Endodermal cell (in vitro differentiated cells): Measurements from ENCODE around the gene ABCC6. TPM values are rescaled to one million over a fixed set of nuclear protein-coding genes. Genes with fewer than 3 reads are reported as not detected.

Experiments
- DNase-seq: peaks from one replicate; pipeline ENCODE4 v3.0.0-alpha.2; 2017
- H3K27ac ChIP-seq: 2 replicates; pipeline ENCODE4 v1.5.1; 2013; ENCODE audit warnings: mild to moderate bottlenecking, low read depth, low read length, moderate library complexity
- H3K27me3 ChIP-seq: 2 replicates; pipeline ENCODE4 v1.6.1; 2013; ENCODE audit warnings: mild to moderate bottlenecking, low read length, moderate library complexity; ENCODE audit not compliant: insufficient read depth, control insufficient read depth, poor library complexity, severe bottlenecking
- H3K36me3 ChIP-seq: 2 replicates; pipeline ENCODE4 v1.7.0; 2013; ENCODE audit warnings: mild to moderate bottlenecking, low read length, moderate library complexity; ENCODE audit not compliant: control insufficient read depth, insufficient read depth
- H3K4me1 ChIP-seq: one replicate; pipeline ENCODE4 v1.7.0; 2013; ENCODE audit warnings: low read length; ENCODE audit not compliant: control insufficient read depth, insufficient read depth
- H3K4me3 ChIP-seq: 2 replicates; pipeline ENCODE4 v1.5.1; 2013; ENCODE audit warnings: mild to moderate bottlenecking, low read length, moderate library complexity
- H3K9ac ChIP-seq: 2 replicates; pipeline ENCODE4 v1.6.1; 2013; ENCODE audit warnings: mild to moderate bottlenecking, low read length, moderate library complexity; ENCODE audit not compliant: poor library complexity, severe bottlenecking; ENCODE audit errors: extremely low read depth
- H3K9me3 ChIP-seq: 2 replicates; pipeline ENCODE4 v1.6.1; 2013; ENCODE audit warnings: mild to moderate bottlenecking, low read length, moderate library complexity; ENCODE audit not compliant: control insufficient read depth
- H3K27ac Mint-ChIP-seq: 2 replicates; pipeline ENCODE4 v1.8.0; 2020; ENCODE audit warnings: mixed read lengths
- H3K27me3 Mint-ChIP-seq: 2 replicates; pipeline ENCODE4 v1.8.0; 2021; ENCODE audit warnings: mild to moderate bottlenecking, mixed read lengths; ENCODE audit not compliant: insufficient read depth
- H3K36me3 Mint-ChIP-seq: 2 replicates; pipeline ENCODE4 v1.8.0; 2020; ENCODE audit warnings: low read depth, mixed read lengths
- H3K4me1 Mint-ChIP-seq: 2 replicates; pipeline ENCODE4 v1.8.0; 2020; ENCODE audit warnings: mixed read lengths
- H3K4me3 Mint-ChIP-seq: 2 replicates; pipeline ENCODE4 v1.8.0; 2020; ENCODE audit warnings: mild to moderate bottlenecking, moderate library complexity, mixed read lengths
- H3K9me3 Mint-ChIP-seq: 2 replicates; pipeline ENCODE4 v1.8.0; 2020; ENCODE audit warnings: mild to moderate bottlenecking, mixed read lengths
- WGBS, 2 experiments: methylation state at CpG; one replicate each; pipeline versions ENCODE4 v1.1.5 to v1.1.7; 2013; ENCODE audit warnings: missing lambda C conversion rate in 2 of 2, mixed read lengths in 1 of 2; ENCODE audit not compliant: insufficient coverage in 1 of 2, insufficient read length in 1 of 2; 5-methylcytosine and 5-hydroxymethylcytosine counted together
- total RNA-seq, 2 donors: library from RNA; stranded (reverse); fragmentation: NEBNext Ultra II Directional in 1 of 2; extraction: Animal tissue kit (Norgen Biotek cat#: 25700) in 1 of 2; gene quantifications; 2 replicates in 1 of 2; 3 replicates in 1 of 2; pipeline ENCODE4 v1.2.1, GENCODE V29; 2021
- TF ChIP-seq, protein P1 (sequence below): fragments of 200-600 bp; sonication (generic); conservative IDR thresholded peaks from 2 replicates; pipeline ENCODE4 v1.5.0; 2021; ENCODE audit warnings: antibody characterized with exemption, mild to moderate bottlenecking

ABCC6 gene
- total RNA-seq, 2 donors from 2014 or later = 6.5 to 7.8 TPM

DNA sequence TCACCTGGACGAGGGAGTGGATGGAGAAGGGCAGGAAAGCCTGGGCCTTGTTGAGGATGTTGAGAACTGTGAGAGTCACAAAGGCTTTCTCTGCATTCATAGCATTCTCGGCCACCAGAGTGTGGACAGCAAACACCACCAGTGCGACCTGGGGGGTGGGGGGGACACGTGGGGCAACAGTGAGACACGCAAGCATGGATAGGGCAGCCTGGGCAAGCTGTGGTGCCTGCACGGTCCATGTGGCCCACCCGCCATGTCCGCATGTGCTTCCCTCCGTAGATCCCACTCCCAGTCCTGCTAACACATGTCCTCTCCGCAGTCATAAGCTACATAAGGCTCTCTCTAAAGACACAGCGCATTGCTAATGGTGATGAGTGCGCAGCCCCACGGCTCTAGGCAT, 34.5 kb downstream of the ABCC6 start:
- TF ChIP-seq, protein P1, sequence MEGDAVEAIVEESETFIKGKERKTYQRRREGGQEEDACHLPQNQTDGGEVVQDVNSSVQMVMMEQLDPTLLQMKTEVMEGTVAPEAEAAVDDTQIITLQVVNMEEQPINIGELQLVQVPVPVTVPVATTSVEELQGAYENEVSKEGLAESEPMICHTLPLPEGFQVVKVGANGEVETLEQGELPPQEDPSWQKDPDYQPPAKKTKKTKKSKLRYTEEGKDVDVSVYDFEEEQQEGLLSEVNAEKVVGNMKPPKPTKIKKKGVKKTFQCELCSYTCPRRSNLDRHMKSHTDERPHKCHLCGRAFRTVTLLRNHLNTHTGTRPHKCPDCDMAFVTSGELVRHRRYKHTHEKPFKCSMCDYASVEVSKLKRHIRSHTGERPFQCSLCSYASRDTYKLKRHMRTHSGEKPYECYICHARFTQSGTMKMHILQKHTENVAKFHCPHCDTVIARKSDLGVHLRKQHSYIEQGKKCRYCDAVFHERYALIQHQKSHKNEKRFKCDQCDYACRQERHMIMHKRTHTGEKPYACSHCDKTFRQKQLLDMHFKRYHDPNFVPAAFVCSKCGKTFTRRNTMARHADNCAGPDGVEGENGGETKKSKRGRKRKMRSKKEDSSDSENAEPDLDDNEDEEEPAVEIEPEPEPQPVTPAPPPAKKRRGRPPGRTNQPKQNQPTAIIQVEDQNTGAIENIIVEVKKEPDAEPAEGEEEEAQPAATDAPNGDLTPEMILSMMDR = no peak
- H3K9ac ChIP-seq = no peak overlapping the region
- Mint-ChIP-seq H3K27ac (no peak overlapping the region), H3K27me3 (no peaks in the 10 kb centered on the region), H3K4me1 (peaks cover 12% of the 10 kb centered on the region), H3K9me3 (no peaks in the 10 kb centered on the region), H3K4me3 (no peak overlapping the region), H3K36me3 (no peaks in the 10 kb centered on the region)
- H3K4me3 ChIP-seq = no peak overlapping the region
- no peak for DNase-seq
- no peak overlapping the region for H3K27ac ChIP-seq
- no peaks in the 10 kb centered on the region for H3K27me3 ChIP-seq
- WGBS, 2 experiments = 91 to 100% methylated on average over 7 to 13 of the region's 13 CpGs
- H3K4me1 ChIP-seq = peaks cover 3% of the 10 kb centered on the region
- H3K36me3 ChIP-seq = no peaks in the 10 kb centered on the region
- no peaks in the 10 kb centered on the region for H3K9me3 ChIP-seq

DNA sequence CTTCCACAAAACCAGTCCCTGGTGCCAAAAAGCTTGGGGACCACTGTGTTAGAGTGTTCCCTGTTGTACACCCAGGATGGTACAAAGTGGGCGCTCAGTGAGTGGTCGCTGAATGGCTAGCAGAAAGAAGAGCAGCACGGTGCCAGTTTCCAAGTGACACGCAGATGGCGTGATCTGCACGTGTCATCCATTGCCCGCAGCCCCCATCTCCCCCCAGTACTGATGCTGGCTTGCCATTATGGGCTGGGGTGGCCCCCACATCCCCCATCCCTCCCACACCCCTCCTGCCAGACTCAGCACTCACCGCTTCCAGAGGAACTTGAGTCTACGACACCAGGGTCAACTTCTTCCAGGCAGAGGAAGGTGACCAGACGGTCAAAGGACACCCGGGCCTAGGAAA, 36.5 kb downstream of the ABCC6 start:
- no peaks in the 10 kb centered on the region for H3K27me3 ChIP-seq
- no peaks in the 10 kb centered on the region for H3K36me3 ChIP-seq
- H3K36me3 Mint-ChIP-seq = no peaks in the 10 kb centered on the region
- H3K9ac ChIP-seq = no peak overlapping the region
- no peaks in the 10 kb centered on the region for H3K9me3 Mint-ChIP-seq
- peaks cover 7% of the 10 kb centered on the region for H3K4me1 Mint-ChIP-seq
- H3K4me3 Mint-ChIP-seq = no peak overlapping the region
- 91 to 97% methylated on average over 6 to 11 of the region's 11 CpGs for WGBS, 2 experiments
- no peaks in the 10 kb centered on the region for H3K27me3 Mint-ChIP-seq
- no peaks in the 10 kb centered on the region for H3K9me3 ChIP-seq
- H3K4me3 ChIP-seq = no peak overlapping the region
- H3K4me1 ChIP-seq = peaks cover 2% of the 10 kb centered on the region
- TF ChIP-seq, protein P1 = no peak
- DNase-seq = no peak
- H3K27ac Mint-ChIP-seq = no peak overlapping the region
- no peak overlapping the region for H3K27ac ChIP-seq

DNA sequence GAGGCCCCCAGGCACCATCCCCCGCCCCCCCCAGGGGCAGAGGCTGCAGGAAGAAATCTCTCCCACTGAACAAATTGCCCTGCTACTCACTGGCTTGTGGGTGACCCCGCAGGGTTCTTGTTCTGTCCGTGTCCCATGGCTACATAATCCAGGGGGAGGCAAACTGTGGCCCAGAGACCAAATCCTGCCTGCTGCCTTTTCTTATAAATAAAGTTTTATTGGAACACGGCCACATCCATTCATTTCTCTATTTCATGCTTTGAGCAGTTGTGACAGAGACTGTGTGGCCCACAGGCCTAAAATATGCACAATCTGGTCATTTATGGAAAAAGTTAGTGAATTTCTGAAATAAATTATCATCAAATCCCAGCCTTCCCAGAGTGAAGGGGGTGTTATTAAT, 38.2 kb downstream of the ABCC6 start:
- WGBS, 2 experiments = 50 to 77% methylated on average over 2 to 4 of the region's 4 CpGs
- H3K27ac ChIP-seq = no peak overlapping the region
- no peaks in the 10 kb centered on the region for H3K4me1 ChIP-seq
- Mint-ChIP-seq H3K9me3 (peaks cover 2% of the 10 kb centered on the region), H3K27me3 (no peaks in the 10 kb centered on the region), H3K4me1 (peaks cover 5% of the 10 kb centered on the region), H3K36me3 (no peaks in the 10 kb centered on the region), H3K4me3 (no peak overlapping the region), H3K27ac (no peak overlapping the region)
- H3K4me3 ChIP-seq = no peak overlapping the region
- peaks cover under 1% of the 10 kb centered on the region for H3K9me3 ChIP-seq
- no peaks in the 10 kb centered on the region for H3K36me3 ChIP-seq
- no peaks in the 10 kb centered on the region for H3K27me3 ChIP-seq
- TF ChIP-seq, protein P1 = no peak
- H3K9ac ChIP-seq = no peak overlapping the region
- DNase-seq = no peak
